HT1080 (cell line): ENCODE results near the gene PDGFC. TPM values are rescaled to one million over a fixed set of nuclear protein-coding genes. Genes with fewer than 3 reads are reported as not detected.
"Not testable (repeated sequence)": the region's sequence is repeated elsewhere in the genome, so short reads cannot be mapped to it uniquely, and the experiment has no call there.

Source experiments
- DNase-seq: peaks from one replicate; pipeline ENCODE4 v3.0.0-alpha.2; 2015; ENCODE audit warnings: low read depth
- total RNA-seq: library from RNA; depleted of rRNA; stranded (reverse); fragments of >200 nt; shearing (Covaris generic); gene quantifications from 2 replicates; pipeline ENCODE4 v1.2.3, GENCODE V29; 2014

Gene PDGFC
- total RNA-seq, 1 experiment from 2014 or later, result 52.3 TPM

- no peak for DNase-seq
Observed at GRCh38 chr4:156909010-156909409, 62.6 kb downstream of the PDGFC start.

GRCh38 chr4:156906325-156906724 is 65.3 kb downstream of the PDGFC start:
- DNase-seq, result no peak

- peak; percentile 20 for DNase-seq
Observed at GRCh38 chr4:156901871-156902270, 69.7 kb downstream of the PDGFC start.

GRCh38 chr4:156898373-156899117 is 73.1 kb downstream of the PDGFC start:
- DNase-seq, result no peak

- DNase-seq, result no peak
Observed at GRCh38 chr4:156896527-156896926, 75.1 kb downstream of the PDGFC start.

GRCh38 chr4:156894234-156894633 is 77.4 kb downstream of the PDGFC start:
- DNase-seq, result no peak

- DNase-seq, result no peak
Observed at GRCh38 chr4:156892805-156893204, 78.8 kb downstream of the PDGFC start.

- no peak for DNase-seq
Observed at GRCh38 chr4:156889616-156890594, 81.7 kb downstream of the PDGFC start.

- DNase-seq, result peak; percentile 76
Observed at GRCh38 chr4:156888762-156889161, 82.8 kb downstream of the PDGFC start.

GRCh38 chr4:156886481-156886880 is 85.1 kb downstream of the PDGFC start:
- no peak for DNase-seq

GRCh38 chr4:156885374-156885773 is 86.2 kb downstream of the PDGFC start:
- no peak for DNase-seq

GRCh38 chr4:156884183-156884582 is 87.4 kb downstream of the PDGFC start:
- DNase-seq, result no peak

- no peak for DNase-seq
Observed at GRCh38 chr4:156875704-156876103, 95.9 kb downstream of the PDGFC start.

- no peak for DNase-seq
Observed at GRCh38 chr4:156875055-156875454, 96.5 kb downstream of the PDGFC start.

- DNase-seq, result no peak
Observed at GRCh38 chr4:156873799-156874198, 97.8 kb downstream of the PDGFC start.

GRCh38 chr4:156870861-156871260 is 100.7 kb downstream of the PDGFC start:
- DNase-seq, result no peak

GRCh38 chr4:156870131-156870530 is 101.5 kb downstream of the PDGFC start:
- DNase-seq, result no peak

GRCh38 chr4:156866088-156866487 is 105.5 kb downstream of the PDGFC start:
- not testable (repeated sequence) for DNase-seq

- no peak for DNase-seq
Observed at GRCh38 chr4:156865451-156865850, 106.1 kb downstream of the PDGFC start.

GRCh38 chr4:156858071-156858470 is 113.5 kb downstream of the PDGFC start:
- no peak for DNase-seq

- DNase-seq, result no peak
Observed at GRCh38 chr4:156838761-156839160, 132.8 kb downstream of the PDGFC start.

- DNase-seq, result no peak
Observed at GRCh38 chr4:156837625-156838345, 133.8 kb downstream of the PDGFC start.
